ENCODE results near the gene FLRT1.

DNA sequence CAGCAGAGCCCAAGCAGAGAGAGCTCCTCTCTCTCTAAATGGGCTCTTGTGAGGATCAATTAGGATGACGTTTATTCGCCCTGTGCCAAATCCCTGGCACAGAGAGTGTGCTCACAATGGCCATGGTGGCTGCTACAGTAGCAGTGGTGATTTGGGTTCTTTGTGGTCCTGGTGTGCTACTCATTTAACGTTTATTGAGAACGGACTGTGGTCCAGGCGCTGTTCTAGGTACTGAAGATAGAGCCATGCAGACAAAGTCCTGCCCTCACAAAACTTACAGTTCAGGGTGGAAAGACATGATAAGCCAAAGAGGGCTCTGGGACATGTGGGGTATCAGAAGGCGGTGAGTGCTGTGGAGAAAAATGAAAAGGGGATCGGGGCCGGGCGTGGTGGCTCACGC, 44.2 kb upstream of the FLRT1 start:
- TF ChIP-seq, protein P1, sequence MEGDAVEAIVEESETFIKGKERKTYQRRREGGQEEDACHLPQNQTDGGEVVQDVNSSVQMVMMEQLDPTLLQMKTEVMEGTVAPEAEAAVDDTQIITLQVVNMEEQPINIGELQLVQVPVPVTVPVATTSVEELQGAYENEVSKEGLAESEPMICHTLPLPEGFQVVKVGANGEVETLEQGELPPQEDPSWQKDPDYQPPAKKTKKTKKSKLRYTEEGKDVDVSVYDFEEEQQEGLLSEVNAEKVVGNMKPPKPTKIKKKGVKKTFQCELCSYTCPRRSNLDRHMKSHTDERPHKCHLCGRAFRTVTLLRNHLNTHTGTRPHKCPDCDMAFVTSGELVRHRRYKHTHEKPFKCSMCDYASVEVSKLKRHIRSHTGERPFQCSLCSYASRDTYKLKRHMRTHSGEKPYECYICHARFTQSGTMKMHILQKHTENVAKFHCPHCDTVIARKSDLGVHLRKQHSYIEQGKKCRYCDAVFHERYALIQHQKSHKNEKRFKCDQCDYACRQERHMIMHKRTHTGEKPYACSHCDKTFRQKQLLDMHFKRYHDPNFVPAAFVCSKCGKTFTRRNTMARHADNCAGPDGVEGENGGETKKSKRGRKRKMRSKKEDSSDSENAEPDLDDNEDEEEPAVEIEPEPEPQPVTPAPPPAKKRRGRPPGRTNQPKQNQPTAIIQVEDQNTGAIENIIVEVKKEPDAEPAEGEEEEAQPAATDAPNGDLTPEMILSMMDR (IDR thresholded peaks at IDR 0.05; ENCODE audit: low read length): no peak
- TF ChIP-seq EZH2phosphoT487 (IDR thresholded peaks at IDR 0.05; ENCODE audit: low read length) (no peak), EZH2 (optimal IDR thresholded peaks at IDR 0.05; ENCODE audit: low read depth, low read length) (no peak)
